ENCODE measurements around the gene SENP3.

- no peak for TF ChIP-seq NFIC (IDR thresholded peaks at IDR 0.05)
- TF ChIP-seq TCF12 (IDR thresholded peaks at IDR 0.05; ENCODE audit: low read depth), result no peak; the same call in 1 of the 2 replicates
- no peak for TF ChIP-seq REST (IDR thresholded peaks at IDR 0.05; ENCODE audit: low read depth)
- TF ChIP-seq EP300 (IDR thresholded peaks at IDR 0.05; ENCODE audit: borderline replicate concordance), result no peak
- TF ChIP-seq TAF1 (IDR thresholded peaks at IDR 0.05; ENCODE audit: low read depth), result no peak
- no peak for TF ChIP-seq MAX (IDR thresholded peaks at IDR 0.05)
- no peak for TF ChIP-seq TEAD4 (IDR thresholded peaks at IDR 0.05)
- no peak for TF ChIP-seq YY1 (IDR thresholded peaks at IDR 0.05; ENCODE audit: low read depth)
- no peak for TF ChIP-seq CREB1 (IDR thresholded peaks at IDR 0.05; ENCODE audit: low read depth)
- TF ChIP-seq RAD21 (IDR thresholded peaks at IDR 0.05; ENCODE audit: low read depth), result no peak
- TF ChIP-seq EGR1 (IDR thresholded peaks at IDR 0.05), result no peak
- TF ChIP-seq FOXM1 (IDR thresholded peaks at IDR 0.05; ENCODE audit: borderline replicate concordance, low read depth), result no peak
- no peak for TF ChIP-seq ZBTB7A (IDR thresholded peaks at IDR 0.05; ENCODE audit: low read depth)
Observed at GRCh38 chr17:7562208-7562605, 488 bp downstream of the SENP3 start.

All from Ishikawa (cell line).